Stimulated activated effector memory CD8-positive, alpha-beta T cell treated with anti-CD3 and anti-CD28 coated beads, Interleukin-12 subunit alpha, Interleukin-12 subunit beta, amount 100 ng/mL, for 72 hours (primary cell): Measurements from ENCODE around the gene FBH1.
"Not testable (repeated sequence)": the region's sequence is repeated elsewhere in the genome, so short reads cannot be mapped to it uniquely, and the experiment has no call there.

Source experiments
- ATAC-seq: fragments of 150-1000 bp; cut with Tn5 transposase; 2 replicates; pipeline ENCODE4 v1.10.0; 2021
- DNase-seq, 2 donors: peaks; one replicate each; pipeline ENCODE4 v3.0.0; 2021 to 2022; ENCODE audit warnings: low spot score in 2 of 2
- H3K27ac Mint-ChIP-seq: one replicate; pipeline ENCODE4 v1.8.0; 2022; ENCODE audit warnings: mild to moderate bottlenecking, mixed read lengths
- H3K36me3 Mint-ChIP-seq: one replicate; pipeline ENCODE4 v1.8.0; 2022; ENCODE audit warnings: mild to moderate bottlenecking, mixed read lengths
- H3K4me1 Mint-ChIP-seq: one replicate; pipeline ENCODE4 v1.8.0; 2022; ENCODE audit warnings: mixed read lengths
- H3K4me3 Mint-ChIP-seq: one replicate; pipeline ENCODE4 v1.8.0; 2022; ENCODE audit warnings: mild to moderate bottlenecking, mixed read lengths
- H3K9me3 Mint-ChIP-seq: one replicate; pipeline ENCODE4 v1.8.0; 2022; ENCODE audit warnings: mixed read lengths

FBH1 gene

DNA sequence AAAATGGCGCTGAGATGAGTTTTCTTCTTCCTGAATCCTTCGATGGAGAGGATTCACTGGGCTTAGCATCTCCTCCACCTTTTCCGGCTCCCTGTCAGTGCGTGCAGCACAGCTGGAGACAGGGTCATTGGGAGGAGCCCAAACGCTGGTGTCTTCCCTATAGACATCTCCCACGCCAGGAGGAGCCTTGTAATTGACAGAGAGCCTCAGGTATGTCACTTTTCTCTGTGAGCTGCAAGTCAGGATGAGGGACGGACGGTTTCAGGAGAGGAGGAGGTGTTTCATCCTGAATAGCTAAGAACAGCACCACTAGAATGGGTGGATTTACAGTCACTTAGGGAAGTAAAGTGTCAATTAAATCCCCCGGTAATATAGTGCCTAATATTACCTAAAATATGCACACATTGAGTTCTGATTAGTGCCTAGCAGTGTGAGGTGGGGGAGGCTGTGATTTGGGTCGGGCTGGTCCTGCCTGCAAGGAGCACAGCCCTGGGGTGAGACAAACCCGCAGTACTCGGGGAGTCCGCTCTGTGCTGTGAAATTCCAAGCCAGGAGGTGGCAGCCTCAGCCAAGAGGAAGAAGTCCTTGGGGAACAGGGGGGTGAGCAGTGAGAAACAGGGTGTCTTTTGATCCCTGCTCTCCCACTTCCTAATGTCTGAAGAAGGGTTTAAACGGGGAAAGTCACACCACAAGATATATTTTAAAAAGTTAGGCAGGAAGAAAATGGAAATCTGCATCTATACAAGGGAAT lies 59.1 kb downstream of the FBH1 start:
- H3K4me1 Mint-ChIP-seq = peaks cover 14% of the 10 kb centered on the region
- peaks cover 37% of the 10 kb centered on the region for H3K36me3 Mint-ChIP-seq
- H3K9me3 Mint-ChIP-seq = no peaks in the 10 kb centered on the region
- peak overlapping the region; percentile 41 for H3K27ac Mint-ChIP-seq
- ATAC-seq (peak; percentile 62), DNase-seq (no peak)
- no peak overlapping the region for H3K4me3 Mint-ChIP-seq

DNA sequence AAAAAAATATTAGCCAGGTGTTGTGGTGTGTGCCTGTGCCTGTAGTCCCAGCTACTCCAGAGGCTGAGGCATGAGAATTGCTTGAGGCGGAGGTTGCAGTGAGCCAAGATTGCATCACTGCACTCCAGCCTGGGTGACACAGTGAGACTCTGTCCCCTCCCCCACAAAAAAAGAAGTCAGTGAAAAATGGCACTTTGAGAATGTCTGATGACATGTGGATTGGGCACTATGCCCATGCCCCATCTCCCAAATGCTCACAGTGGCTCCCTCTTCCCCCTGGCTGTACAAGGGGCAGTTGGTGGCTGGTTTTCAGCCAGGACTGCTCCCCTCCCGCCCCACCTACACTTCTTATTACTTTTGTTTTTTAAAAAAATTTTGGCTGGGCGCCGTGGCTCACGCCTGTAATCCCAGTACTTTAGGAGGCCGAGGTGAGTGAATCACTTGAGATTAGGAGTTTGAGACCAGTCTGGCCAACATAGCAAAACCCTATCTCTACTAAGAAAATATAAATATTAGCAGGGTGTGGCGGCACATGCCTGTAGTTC lies 61.2 kb downstream of the FBH1 start:
- no peak for ATAC-seq
- no peak overlapping the region for H3K4me3 Mint-ChIP-seq
- peaks cover 4% of the 10 kb centered on the region for H3K4me1 Mint-ChIP-seq
- DNase-seq = no peak
- H3K9me3 Mint-ChIP-seq = no peaks in the 10 kb centered on the region
- H3K27ac Mint-ChIP-seq = no peak overlapping the region
- peaks cover 58% of the 10 kb centered on the region for H3K36me3 Mint-ChIP-seq

- Mint-ChIP-seq H3K36me3 (peaks cover 64% of the 10 kb centered on the region), H3K4me1 (peaks cover 4% of the 10 kb centered on the region), H3K27ac (no peak overlapping the region), H3K9me3 (no peaks in the 10 kb centered on the region), H3K4me3 (no peak overlapping the region)
- DNase-seq (no peak), ATAC-seq (no peak)
Measured at GRCh38 chr10:5951721-5952407, 61.8 kb downstream of the FBH1 start.

DNA sequence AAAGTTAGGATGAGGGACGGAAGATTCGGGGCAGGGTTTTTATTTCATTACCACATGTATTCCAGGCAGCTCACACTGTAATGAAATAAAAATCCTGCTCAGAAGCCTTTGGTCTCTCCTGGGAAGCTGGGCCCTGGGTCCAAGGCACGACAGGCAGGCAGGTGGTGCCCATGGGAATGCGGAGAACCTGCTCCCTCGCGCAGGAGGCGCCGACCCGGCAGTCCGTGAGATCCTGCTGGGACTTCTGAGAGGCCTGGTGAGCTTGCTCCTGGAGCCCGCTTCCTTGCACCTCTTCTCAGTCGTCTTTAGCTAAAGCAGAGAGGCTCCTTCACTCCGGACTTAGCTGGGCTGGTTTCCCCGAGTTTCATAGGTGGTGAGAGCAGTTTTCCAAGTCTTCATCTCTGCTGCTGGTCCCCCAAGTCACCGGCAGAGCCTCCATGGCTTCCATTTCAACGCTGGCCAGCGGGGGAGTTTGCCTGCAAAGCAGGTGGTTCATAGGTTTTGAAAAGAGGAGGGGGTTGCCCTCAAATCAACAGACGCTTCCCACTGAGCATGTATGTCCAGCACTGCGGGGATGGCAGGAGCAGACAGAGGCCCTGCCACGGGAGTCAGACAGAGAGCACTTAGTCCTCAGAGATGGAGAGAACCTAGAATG lies 62.8 kb downstream of the FBH1 start:
- H3K4me1 Mint-ChIP-seq = peaks cover 4% of the 10 kb centered on the region
- H3K27ac Mint-ChIP-seq = no peak overlapping the region
- H3K36me3 Mint-ChIP-seq = peaks cover 74% of the 10 kb centered on the region
- ATAC-seq (no peak), DNase-seq (no peak)
- no peaks in the 10 kb centered on the region for H3K9me3 Mint-ChIP-seq
- no peak overlapping the region for H3K4me3 Mint-ChIP-seq

DNA sequence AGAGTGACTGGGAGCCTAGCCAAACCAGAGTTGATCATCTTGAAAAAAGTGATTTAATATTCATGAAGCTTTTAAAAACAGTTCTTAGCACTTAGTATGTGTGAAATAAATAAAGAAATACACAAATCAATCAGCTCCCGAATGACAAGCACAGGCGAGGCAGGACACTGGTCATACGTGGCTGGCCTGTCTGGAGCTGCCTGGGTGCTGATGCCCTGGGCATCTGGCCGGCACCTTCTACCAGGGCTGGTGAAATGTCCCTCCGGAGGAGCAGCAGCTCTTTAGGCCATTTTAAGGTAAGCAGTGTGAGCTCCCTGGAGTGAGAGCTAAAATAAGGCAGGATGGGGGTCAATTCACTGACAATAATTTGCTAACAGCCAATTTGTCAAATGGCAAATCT lies 63.6 kb downstream of the FBH1 start:
- Mint-ChIP-seq H3K36me3 (peaks cover 82% of the 10 kb centered on the region), H3K4me1 (peaks cover 4% of the 10 kb centered on the region), H3K9me3 (no peaks in the 10 kb centered on the region), H3K4me3 (no peak overlapping the region), H3K27ac (no peak overlapping the region)
- DNase-seq = no peak
- ATAC-seq = no peak

DNA sequence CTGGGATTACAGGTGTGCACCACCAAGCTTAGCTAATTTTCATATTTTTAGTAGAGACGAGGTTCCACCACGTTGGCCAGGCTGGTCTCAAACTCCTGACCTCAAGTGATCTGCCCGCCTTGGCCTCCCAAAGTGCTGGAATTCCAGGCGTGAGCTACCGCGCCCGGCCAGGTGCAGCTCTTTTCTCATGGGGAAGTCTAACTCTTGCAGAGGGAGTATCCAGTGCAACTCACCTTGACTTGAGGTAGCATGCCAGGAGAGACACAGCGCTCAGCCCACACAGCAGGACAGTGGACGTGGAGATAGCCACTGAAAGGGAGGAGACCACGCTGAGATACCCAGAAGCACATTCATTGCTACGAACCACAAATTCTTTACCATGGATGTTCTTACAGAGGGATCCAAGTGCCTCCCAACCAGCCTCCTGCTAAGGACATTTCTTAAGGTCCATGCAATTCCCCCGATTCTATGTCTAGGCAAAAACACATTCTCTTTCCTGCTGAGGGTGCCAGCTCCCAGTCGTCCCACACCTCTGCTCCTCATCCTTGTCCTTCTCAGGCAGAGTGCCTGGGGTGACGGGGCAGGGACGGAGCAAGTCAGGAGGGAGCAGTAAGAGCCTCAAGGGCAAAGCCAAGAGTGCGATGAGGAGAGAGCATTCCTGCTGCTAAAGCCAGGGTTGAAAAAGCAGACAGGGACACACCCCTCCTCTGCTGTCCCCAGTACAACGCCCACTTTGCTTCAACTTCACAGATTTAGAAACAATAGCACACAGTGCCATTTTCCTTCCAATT lies 66.3 kb downstream of the FBH1 start:
- no peak overlapping the region for H3K4me3 Mint-ChIP-seq
- H3K27ac Mint-ChIP-seq = peak overlapping the region; percentile 48
- no peak for DNase-seq
- H3K9me3 Mint-ChIP-seq = no peaks in the 10 kb centered on the region
- peaks cover 100% of the 10 kb centered on the region for H3K36me3 Mint-ChIP-seq
- no peaks in the 10 kb centered on the region for H3K4me1 Mint-ChIP-seq
- no peak for ATAC-seq

- no peak overlapping the region for H3K27ac Mint-ChIP-seq
- ATAC-seq (no peak), DNase-seq (no peak)
- no peaks in the 10 kb centered on the region for H3K4me1 Mint-ChIP-seq
- H3K36me3 Mint-ChIP-seq = peaks cover 88% of the 10 kb centered on the region
- H3K4me3 Mint-ChIP-seq = no peak overlapping the region
- H3K9me3 Mint-ChIP-seq = no peaks in the 10 kb centered on the region
Measured at GRCh38 chr10:5958077-5958476, 68.0 kb downstream of the FBH1 start.

GRCh38 chr10:5958675-5959074 lies 68.6 kb downstream of the FBH1 start:
- Mint-ChIP-seq H3K27ac (no peak overlapping the region), H3K36me3 (peaks cover 85% of the 10 kb centered on the region), H3K9me3 (no peaks in the 10 kb centered on the region), H3K4me3 (no peak overlapping the region), H3K4me1 (no peaks in the 10 kb centered on the region)
- ATAC-seq (no peak), DNase-seq (no peak)

DNA sequence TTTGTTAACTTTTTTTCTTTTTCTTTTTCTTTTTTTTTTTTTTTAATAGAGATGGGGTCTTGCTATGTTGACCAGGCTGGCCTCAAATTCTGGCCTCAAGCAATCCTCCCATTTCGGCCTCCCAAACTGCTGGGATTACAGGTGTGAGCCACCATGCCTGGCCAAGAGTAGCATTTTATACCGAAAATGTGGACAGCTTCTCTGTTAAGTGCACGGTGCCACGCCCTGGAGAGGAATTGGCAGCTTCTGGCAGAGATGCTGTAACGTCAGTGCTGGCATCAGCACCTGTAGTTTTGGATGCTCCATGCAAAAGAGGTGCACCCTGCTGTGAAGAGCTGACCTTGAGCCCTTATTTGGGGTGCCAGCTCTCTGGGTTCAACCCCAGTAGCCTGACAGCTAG lies 69.1 kb downstream of the FBH1 start:
- Mint-ChIP-seq H3K36me3 (peaks cover 84% of the 10 kb centered on the region), H3K9me3 (no peaks in the 10 kb centered on the region), H3K4me1 (no peaks in the 10 kb centered on the region), H3K4me3 (no peak overlapping the region), H3K27ac (no peak overlapping the region)
- ATAC-seq (no peak), DNase-seq (no peak)

DNA sequence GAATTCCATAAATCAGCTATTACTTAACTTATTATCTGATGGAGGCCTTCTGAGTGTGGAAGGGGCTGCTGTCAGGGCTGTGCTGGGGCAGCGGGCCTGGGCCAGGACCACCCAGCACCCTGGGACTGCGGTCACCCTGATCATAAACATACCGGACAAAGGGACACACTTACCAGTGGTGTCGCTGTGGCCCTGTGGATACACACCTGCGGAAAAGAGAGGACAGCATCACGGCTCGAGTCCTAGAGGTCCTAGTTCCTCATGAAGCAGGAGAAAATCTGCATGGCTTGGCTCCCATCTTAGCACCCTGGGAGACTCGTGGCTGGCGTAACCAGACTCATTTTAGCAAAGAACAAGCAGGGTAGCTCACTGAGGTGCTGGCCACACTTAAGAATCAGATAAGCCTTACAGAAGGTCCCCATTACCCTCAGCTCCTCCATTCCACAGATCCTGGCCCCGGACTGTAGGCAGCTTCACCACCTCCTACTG lies 69.6 kb downstream of the FBH1 start:
- DNase-seq = no peak
- Mint-ChIP-seq H3K4me3 (no peak overlapping the region), H3K36me3 (peaks cover 84% of the 10 kb centered on the region), H3K27ac (no peak overlapping the region), H3K9me3 (no peaks in the 10 kb centered on the region), H3K4me1 (no peaks in the 10 kb centered on the region)
- ATAC-seq = no peak

DNA sequence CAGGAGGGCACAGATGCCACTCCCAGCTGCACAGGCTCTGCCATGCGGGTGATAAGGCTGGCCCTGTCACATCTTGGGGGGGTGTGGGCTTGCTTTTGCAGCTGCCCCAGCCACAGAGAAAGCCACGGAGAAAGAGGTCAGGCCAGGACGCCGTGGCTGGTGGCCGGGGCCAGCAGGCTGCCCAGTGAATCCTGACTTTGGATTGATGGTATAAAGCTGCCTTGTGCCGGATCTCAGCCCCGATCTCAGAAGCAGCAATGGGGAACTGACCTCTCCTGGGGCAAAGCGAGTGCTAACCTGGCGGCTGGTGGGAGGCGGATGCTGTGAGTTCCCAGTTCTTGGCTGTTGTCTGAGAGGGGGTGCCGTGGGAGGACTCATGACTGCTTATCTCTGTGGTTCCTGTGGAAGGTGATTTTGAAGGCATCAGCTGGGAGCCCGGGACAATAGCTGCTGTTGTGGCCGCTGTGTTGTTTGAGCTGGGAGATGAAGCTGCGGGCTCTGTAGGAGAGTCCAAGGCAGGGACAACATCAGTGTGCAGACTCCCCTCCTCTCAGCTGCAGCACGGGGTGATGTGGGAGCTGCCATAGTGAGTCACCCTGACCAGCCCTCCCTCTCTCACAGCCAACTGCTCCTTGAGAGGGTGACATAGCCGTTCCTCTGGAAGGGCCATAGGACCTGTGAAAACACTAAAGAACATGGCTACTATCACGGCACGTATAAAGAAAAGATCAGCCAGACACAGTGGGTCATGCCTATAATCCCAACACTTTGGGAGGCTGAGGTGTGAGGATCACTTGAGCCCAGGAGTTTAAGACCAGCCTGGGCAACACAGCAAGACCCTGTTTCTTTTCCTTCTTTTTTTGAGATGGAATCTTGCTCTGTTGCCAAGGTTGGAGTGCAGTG lies 70.3 kb downstream of the FBH1 start:
- DNase-seq (no peak), ATAC-seq (no peak)
- H3K4me1 Mint-ChIP-seq = no peaks in the 10 kb centered on the region
- no peaks in the 10 kb centered on the region for H3K9me3 Mint-ChIP-seq
- H3K27ac Mint-ChIP-seq = no peak overlapping the region
- H3K4me3 Mint-ChIP-seq = no peak overlapping the region
- peaks cover 79% of the 10 kb centered on the region for H3K36me3 Mint-ChIP-seq

DNA sequence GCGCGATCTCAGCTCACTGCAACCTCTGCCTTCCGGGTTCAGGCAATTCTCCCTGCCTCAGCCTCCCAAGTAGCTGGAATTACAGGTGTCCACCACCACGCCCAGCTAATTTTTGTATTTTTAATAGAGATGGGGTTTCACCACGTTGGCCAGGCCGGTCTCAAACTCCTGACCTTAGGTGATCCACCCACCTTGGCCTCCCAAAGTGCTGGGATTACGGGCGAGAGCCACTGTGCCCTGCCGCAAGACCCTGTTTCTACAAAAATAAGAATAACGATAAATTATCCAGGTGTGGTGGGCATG lies 70.9 kb downstream of the FBH1 start:
- not testable (repeated sequence) for H3K9me3 Mint-ChIP-seq, ATAC-seq, H3K4me3 Mint-ChIP-seq, H3K27ac Mint-ChIP-seq, DNase-seq, H3K4me1 Mint-ChIP-seq
- peaks cover 73% of the 10 kb centered on the region for H3K36me3 Mint-ChIP-seq

GRCh38 chr10:5961405-5962100 lies 71.5 kb downstream of the FBH1 start:
- H3K4me3 Mint-ChIP-seq = no peak overlapping the region
- H3K27ac Mint-ChIP-seq = no peak overlapping the region
- no peaks in the 10 kb centered on the region for H3K9me3 Mint-ChIP-seq
- no peaks in the 10 kb centered on the region for H3K4me1 Mint-ChIP-seq
- H3K36me3 Mint-ChIP-seq = peaks cover 67% of the 10 kb centered on the region
- ATAC-seq = no peak
- no peak for DNase-seq
